Kidney (tissue), 14 donors: ENCODE measurements around the gene ABCB8. TPM values are rescaled to one million over a fixed set of nuclear protein-coding genes. Genes with fewer than 3 reads are reported as not detected.

Source experiments
- DNase-seq, 5 donors: peaks; one replicate each; pipeline ENCODE4 v3.0.0-alpha.2; 2013 to 2020
- FAIRE-seq: peaks from 2 replicates; lab custom pipeline; 2012; peaks lifted over from hg19 to GRCh38; lab: Jason Lieb, UNC
- H3K27ac ChIP-seq, 2 donors: one replicate each; pipeline ENCODE4 v1.7.0; 2013; ENCODE audit warnings: low read depth in 2 of 2, low read length in 2 of 2, inconsistent platforms in 1 of 2
- H3K27me3 ChIP-seq: one replicate; pipeline ENCODE4 v1.7.1; 2013; ENCODE audit warnings: low read length, inconsistent platforms; ENCODE audit not compliant: control insufficient read depth, insufficient read depth
- H3K36me3 ChIP-seq, 3 donors: one replicate each; pipeline versions ENCODE4 v1.7.0 to v1.7.1; 2013; ENCODE audit warnings: low read length in 3 of 3, control low read depth in 1 of 3, inconsistent platforms in 1 of 3; ENCODE audit not compliant: insufficient read depth in 3 of 3, control insufficient read depth in 2 of 3
- H3K4me1 ChIP-seq, 3 donors: one replicate each; pipeline versions ENCODE4 v1.7.0 to v1.7.1; 2013; ENCODE audit warnings: low read length in 3 of 3, inconsistent platforms in 1 of 3, low read depth in 1 of 3; ENCODE audit not compliant: control insufficient read depth in 2 of 3, insufficient read depth in 2 of 3
- H3K4me3 ChIP-seq, 3 donors: one replicate each; pipeline versions ENCODE4 v1.7.0 to v1.8.1; 2013; ENCODE audit warnings: low read length in 3 of 3, control low read depth in 1 of 3, inconsistent platforms in 1 of 3
- H3K9ac ChIP-seq, 3 donors: one replicate each; pipeline versions ENCODE4 v1.7.0 to v1.7.1; 2013; ENCODE audit warnings: low read length in 3 of 3, control low read depth in 1 of 3, inconsistent platforms in 1 of 3
- H3K9me3 ChIP-seq, 3 donors: one replicate each; pipeline versions ENCODE4 v1.7.0 to v1.7.1; 2013; ENCODE audit warnings: low read length in 3 of 3, control low read depth in 1 of 3, inconsistent platforms in 1 of 3; ENCODE audit not compliant: control insufficient read depth in 2 of 3, insufficient read depth in 1 of 3
- CTCF ChIP-seq: IDR thresholded peaks from 3 replicates; pipeline ENCODE4 v1.5.1; 2012; ENCODE audit warnings: mild to moderate bottlenecking, moderate library complexity, borderline replicate concordance; ENCODE audit not compliant: insufficient read depth; ENCODE audit errors: extremely low read depth
- intact Hi-C: fragments of 100-400 bp; cut with DNase I; formaldehyde crosslinking; loops from one replicate; pipeline ENCODE4 v1.11.1; 2022
- polyA plus RNA-seq: library from polyadenylated mRNA; stranded (reverse); fragments of 350-450 nt; fragmentation: Illumina TruSeq; extraction: RNeasy Lipid Tissue Mini Kit (QIAGEN cat#74804); gene quantifications from one replicate; pipeline ENCODE4 v1.2.3, GENCODE V29; 2014; ENCODE audit warnings: low read depth, low replicate concordance; ENCODE audit not compliant: insufficient read depth
- total RNA-seq: library from RNA; stranded (reverse); fragmentation: NEBNext Ultra II Directional; extraction: Animal tissue kit (Norgen Biotek cat#: 25700); gene quantifications from one replicate; pipeline ENCODE4 v1.2.1, GENCODE V29; 2021
- donor health status: control.
- donor health status: control.
- donor health status: control.
- donor health status: control.
- donor health status: control.
- donor health status: DM: yes; HTN: yes; CAD: no.
- donor health status: Normal renal cell carcinoma (clear cell type).

ABCB8 gene
- total and polyA plus RNA-seq, 2 donors from 2014 or later, result 34.3 to 36.0 TPM

- Histone ChIP-seq H3K36me3 (peaks cover 2 to 12% (median 9%) of the 10 kb centered on the region in 3 donors), H3K9me3 (no peaks in the 10 kb centered on the region), H3K9ac (peak overlapping the region in 1 of 3 donors; percentile 61), H3K27me3 (no peaks in the 10 kb centered on the region), H3K4me1 (peaks cover 0 to 40% (median 6%) of the 10 kb centered on the region in 3 donors), H3K27ac (no peak overlapping the region), H3K4me3 (peak overlapping the region in 2 of 3 donors; percentile 89 to 91)
- intact Hi-C loops, result no loop called here
- TF ChIP-seq CTCF, result no peak
- FAIRE-seq (no peak), DNase-seq (peak in 2 of 5 donors; percentile 61 to 70)
These were observed 51.1 kb downstream of the ABCB8 start for GRCh38 chr7:151079199-151079910.

- FAIRE-seq (no peak), DNase-seq (peak in 3 of 5 donors; percentile 25 to 77 (median 51))
- Histone ChIP-seq H3K27ac (peak overlapping the region; percentile 82 to 88), H3K36me3 (peaks cover 0 to 5% (median 3%) of the 10 kb centered on the region in 3 donors), H3K9me3 (no peaks in the 10 kb centered on the region), H3K27me3 (no peaks in the 10 kb centered on the region), H3K9ac (peak overlapping the region; percentile 60 to 91 (median 61)), H3K4me1 (peaks cover 0 to 40% (median 6%) of the 10 kb centered on the region in 3 donors), H3K4me3 (peak overlapping the region; percentile 79 to 91 (median 89))
- intact Hi-C loops, result no loop called here
- TF ChIP-seq CTCF, result no peak
These were observed 51.8 kb downstream of the ABCB8 start for GRCh38 chr7:151080067-151080521.

- FAIRE-seq (no peak), DNase-seq (peak; percentile 92 to 98 (median 95))
- H3K9ac ChIP-seq, result peak within 1 kb of the TSS; percentile 60 to 91 (median 61)
- peak within 1 kb of the TSS; percentile 85 to 88 for H3K27ac ChIP-seq
- intact Hi-C loops, result no loop called here
- peaks cover 0 to 3% (median 2%) of the 10 kb centered on the region in 3 donors for H3K36me3 ChIP-seq
- H3K4me3 ChIP-seq, result peak within 1 kb of the TSS; percentile 79 to 91 (median 89)
- H3K9me3 ChIP-seq, result no peaks in the 10 kb centered on the region
- TF ChIP-seq CTCF, result no peak
- peaks cover 0 to 43% (median 6%) of the 10 kb centered on the region in 3 donors for H3K4me1 ChIP-seq
- H3K27me3 ChIP-seq, result no peaks in the 10 kb centered on the region
These were observed 52.4 kb downstream of the ABCB8 start, which contains the start of gene FASTK for GRCh38 chr7:151080522-151081169. FASTK (minus strand) TSS chr7:151080809; CDS start chr7:151080766, 43 bp downstream.
